NCI-H2107 treated with DMSO at 0.1 percent for 48 hours (cell line): ENCODE results near the gene COL12A1.

ENCODE experiments used
- DNase-seq: peaks from one replicate; lab custom pipeline; 2025; ENCODE audit not compliant: unreplicated experiment; lab: John Stamatoyannopoulos, UW

The COL12A1 gene

DNA sequence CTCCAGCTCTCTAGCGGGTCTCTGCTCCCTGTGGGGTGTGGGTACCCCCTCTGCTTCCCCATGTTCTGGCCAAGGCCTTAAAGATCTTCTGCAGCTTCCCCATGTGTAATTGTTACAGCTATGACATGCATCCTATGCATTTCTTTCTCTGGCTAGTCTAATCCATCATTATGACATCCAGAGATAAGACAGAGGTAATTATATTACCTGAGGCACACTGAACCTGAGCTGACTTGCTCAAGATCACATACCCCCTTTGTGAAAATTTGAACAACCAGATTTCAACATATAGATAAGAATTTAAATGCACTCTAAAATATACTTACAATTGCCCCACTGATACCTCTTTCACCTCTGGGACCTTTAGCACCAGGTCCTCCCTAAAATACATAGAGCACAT, 102.4 kb downstream of the COL12A1 start:
- no peak for DNase-seq

DNA sequence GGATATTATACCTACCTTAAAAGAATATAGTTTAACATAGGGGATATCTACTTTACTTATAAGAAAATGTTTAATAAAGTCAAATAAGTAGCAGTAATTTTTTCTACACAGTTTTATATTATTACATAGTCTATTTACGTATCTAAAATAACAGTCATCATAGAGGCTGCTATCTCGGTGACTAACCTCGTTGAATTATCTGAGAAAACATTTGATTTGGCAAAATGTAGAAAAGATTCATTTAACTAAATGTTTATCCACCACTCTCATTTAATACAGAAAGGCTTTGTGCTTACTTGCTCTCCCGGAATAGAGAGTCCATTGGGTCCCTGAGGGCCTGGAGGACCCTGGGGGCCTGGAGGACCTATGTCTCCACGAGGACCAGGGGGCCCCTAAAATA, 103.6 kb downstream of the COL12A1 start:
- DNase-seq = no peak

DNA sequence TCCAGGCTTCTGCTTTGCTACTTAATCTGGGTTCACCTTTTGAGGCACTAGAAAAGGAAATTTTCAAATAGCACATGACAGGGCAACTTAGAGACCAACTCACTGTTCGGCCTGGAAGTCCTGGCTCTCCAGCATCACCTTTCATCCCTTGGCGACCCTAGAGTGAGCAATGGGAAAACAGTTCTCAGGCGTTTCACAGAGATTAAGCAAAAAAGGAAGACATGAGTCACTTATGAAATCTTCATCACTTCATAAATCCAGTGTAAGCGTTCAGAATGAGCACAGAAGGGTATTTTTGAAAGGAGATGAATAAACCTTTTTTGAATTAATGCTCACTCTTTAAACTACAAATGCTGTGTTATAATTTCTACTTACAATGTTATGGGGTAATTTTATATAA, 104.0 kb downstream of the COL12A1 start:
- no peak for DNase-seq

DNA sequence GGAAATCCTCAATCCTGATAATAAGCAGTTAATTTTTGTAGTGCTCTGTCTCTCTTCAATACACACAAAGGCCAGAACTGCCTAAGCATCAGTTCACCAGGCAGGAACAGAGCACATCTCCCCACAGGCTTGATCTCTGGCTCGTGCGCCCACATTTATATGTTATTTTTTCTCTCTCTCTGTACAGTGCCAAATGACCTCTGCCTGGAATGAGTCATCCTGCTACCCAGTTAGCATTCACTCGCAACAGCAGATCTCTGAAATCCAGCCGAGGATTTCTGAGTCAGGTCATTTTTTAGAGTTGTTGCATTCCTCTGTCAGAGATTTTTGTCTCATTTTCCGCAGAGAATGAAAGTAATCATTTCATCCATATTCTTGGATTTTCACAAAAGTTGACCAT, 107.1 kb downstream of the COL12A1 start:
- no peak for DNase-seq

DNA sequence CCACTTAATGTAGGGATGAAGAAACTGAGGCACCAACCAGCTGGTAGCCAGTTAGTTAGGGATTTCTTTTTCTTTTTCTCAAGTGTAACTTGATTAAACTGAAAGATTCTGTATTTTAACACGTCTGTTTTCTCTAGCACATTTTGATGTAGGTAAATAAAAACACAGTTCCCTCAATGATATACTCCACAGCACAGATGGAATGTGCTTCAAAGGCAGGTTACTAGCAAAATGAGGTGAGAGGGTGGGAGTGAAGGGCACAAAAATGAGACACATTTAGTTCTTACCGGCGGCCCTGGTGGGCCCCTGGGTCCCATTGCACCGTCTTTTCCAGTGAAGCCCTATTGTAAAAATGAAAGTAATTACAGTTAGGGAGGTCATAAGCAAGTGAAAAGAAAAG, 108.9 kb downstream of the COL12A1 start:
- DNase-seq = no peak

DNA sequence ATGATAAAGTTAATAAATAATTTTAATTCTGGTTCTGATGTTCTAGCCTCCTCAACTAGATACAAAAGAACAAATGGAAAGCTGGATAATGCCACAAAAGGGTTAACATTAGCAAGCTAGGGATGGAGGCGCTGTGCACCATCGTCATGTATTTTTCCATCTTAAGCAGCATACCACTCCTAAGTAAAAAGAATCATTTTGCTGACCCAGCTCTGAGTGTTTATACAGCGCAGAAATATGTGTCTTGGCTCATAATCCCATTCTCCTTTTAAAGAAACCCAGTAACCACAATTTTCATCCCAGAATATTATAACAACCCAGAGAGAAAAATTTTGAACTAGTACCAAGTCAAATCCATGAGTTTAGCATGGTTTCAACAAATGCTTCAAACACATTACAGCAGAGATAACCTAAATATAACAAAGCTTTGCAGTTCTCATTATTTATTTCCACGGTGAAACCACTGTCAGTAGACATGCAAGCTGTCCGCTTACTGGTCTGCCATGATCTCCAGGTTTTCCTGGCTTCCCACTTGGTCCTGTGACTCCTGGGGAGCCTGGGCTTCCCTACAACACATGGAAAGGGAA, 111.1 kb downstream of the COL12A1 start:
- no peak for DNase-seq

DNA sequence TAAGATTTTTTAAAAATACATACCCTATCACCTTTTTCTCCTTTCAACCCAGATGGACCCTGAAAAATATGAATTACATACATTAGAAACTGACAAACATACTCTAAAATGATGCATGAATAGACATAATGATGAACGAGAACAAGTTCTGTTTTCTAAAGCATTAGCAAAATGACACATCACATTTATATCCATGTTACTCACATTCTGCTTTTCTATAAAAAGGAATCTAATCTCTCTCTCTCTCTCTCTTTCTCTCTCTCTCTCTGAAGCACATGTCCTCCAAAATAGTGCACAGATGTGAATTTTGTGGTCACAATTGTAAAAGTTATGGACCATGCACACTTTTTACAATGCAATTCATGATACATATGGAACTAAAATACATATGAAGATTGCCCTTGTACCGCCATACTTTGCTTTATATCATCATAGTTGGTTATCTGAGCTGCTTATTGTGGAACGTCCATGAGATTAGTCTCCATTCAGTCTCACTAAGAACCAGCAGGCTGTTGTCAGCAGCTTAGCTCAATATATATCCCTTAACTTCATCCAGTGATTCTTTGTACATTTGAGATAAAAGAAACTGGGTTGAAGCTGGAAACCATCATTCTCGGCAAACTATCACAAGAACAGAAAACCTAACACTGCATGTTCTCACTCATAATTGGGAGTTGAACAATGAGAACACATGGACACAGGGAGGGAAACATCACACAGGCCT, 114.2 kb downstream of the COL12A1 start:
- no peak for DNase-seq

DNA sequence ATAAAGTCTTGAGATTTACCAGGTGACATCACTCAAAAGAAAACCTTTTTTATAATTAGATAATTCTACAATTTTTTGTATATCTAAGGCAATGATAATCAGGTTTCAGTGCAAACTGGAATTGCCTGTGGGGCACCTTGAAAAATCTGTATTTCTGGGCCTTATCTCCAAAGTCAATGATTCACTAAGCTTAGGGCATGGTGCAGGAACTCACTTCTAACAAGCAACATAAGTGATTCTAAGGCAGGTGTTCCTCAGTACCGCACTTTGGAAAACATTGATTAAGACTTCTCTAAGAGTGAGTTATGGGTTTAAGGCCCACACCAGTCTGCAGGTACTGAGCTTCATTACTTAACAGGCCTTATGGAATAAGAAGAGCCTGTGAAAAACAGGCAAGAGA, 115.3 kb downstream of the COL12A1 start:
- no peak for DNase-seq

DNA sequence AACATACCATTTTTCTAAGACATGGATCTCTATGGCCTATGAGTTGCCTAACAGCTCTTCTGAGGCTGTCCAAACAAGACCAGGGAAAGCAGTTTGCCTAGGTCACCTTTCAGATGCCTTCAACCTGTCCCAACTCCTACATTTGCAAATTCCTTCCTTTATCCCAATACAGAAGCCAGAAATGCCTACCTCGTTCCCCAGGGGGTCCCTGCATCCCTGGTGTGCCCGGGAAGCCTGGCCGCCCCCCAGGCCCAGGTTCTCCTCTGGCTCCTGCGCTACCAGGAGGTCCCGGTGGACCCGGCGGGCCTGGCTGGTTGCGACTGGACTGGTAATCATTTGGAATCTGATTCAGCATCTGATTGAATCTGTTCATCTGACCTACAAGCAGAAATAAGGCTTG, 115.9 kb downstream of the COL12A1 start:
- no peak for DNase-seq

DNA sequence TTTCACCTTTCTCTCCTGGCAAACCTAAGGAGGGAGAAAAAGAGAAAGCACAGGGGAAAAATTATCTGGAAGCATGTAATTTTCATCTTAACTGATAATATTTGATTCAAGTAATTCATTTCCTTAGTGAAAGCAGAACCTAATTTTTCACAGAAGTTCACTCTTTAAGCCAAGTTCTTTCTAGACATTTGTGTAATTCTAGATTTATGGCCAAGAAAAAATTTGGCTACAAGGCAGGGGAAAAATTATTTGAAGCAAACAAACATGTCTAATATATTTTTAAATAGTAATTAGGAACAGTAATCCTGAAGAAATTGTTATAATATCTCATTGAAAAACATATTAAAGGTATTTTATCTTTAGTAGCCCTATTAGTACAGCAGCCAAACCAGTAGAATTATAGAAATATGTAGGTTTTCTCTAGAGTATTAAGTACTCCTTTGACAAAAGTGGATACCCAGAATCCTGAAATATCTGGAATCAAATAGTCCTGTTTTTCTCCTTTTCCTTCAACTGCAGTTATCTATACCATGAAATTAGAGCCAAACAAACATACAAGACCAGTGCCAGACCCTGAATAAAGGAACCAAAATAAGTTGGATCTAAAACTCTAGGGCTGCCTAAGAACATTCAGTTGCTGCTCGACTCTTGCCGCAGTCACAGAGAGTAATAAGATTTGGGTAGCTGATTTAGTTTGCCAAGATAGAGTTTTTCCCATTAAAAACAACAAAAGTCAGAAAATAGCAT, 116.5 kb downstream of the COL12A1 start:
- DNase-seq = no peak

DNA sequence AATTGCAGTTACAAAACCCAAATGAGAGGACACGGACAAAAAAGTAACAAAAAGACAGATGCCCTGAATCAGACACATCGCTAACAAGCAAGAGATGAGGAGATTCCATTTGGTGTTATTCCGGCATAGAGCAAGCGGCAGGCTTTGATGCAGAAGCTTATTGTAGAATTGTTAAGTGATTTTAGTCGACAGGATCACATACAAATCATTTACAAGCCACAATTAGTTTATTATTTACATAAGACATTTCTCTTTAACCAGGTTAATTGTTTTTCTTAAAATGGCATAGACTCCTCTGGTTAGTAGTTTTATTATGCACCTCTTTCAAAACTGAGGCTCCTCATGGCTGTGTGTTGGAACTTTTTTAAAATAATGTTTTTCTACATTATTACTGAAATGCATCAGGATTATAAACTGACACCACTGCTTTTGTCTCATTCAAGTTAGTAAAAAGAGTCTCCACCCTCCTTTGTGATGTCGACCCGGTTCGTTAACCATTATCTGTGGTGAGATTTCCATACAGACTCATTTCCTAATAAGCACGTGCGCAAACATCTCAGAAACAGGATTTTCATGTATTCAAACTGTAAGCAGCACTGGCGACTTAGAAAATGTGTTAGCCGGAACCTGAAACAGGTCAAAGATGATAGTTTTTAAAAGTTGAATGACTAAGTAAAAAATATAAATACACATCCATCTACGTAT, 119.8 kb downstream of the COL12A1 start:
- DNase-seq = no peak

DNA sequence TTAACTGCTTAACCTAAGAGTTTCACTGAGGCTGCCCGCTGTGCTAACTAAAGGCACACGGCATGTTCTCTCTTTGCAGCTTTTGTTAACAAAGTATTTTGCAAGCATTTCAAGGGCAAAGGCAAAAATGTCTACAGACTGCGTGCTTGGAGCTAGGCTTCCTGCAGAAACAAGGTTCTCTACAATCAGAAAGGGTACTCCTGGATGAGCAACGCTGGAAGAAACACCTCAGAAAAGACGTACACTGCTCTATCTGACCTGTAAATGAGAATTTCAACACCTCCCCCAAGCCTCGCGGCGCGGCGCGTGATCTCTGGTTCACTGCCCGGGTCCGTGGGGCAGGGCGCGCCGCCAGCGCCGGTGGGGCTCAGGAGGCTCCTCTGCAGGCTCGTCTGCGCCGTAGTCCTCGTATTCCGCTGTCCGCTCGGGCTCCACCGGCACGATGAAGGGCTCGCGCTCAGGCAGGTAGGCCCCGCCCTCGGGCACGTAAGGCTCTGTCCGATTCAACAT, 120.9 kb downstream of the COL12A1 start:
- DNase-seq = no peak

DNA sequence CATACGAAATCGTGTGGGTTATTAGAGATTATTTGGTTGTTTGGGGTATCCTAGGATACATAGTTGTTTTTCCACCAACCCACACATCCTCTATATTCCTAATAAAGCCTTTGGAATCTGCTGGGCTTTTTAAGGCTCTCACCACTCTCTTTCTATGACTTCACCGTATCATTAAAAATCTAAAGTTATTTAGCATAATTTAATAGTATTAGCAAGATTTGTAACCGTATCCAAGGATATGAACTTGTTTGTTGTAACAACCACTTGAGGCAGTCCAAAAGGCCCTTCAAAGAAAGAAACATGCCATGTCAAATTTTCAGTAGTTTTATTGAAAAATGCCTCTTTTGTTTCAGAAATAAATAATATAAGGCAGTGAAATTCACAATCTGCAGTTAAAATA, 121.8 kb downstream of the COL12A1 start:
- no peak for DNase-seq

DNA sequence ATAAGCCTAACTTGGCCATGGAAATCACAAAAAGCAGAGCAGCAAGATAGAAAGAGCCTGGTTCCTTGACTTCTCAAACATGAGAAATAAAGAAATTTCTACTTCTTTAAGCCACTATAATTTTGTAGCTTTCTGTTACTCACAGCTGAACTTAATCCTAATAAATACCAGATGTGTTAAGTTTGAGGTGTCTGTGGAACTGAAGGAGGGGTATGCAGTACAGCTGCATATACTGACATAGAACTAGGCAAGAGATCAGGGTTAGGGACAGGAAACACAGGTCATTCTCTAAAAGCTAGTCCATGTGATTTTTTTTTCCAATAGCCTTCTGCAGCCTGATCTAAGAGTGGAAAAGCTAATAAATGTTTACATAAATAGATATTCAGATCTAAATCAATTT, 123.9 kb downstream of the COL12A1 start:
- no peak for DNase-seq

DNA sequence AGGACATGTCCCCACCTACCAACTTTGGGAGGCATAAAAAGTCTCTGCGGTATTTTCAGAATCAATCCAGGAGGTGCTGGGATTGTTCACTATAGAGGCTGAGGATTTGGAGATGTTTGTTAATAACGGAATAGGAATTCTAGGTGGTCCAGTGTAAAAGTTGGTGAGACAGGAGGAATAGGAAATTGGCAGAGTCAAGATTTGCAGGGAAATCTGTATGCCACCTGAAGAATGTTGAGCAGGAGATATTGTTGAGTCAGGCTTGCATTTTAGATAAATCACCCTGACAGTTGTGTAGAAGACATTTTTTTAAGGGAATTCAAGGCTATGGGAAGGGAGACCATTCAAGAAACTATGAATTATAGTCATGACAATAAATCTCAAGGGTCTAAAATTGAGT, 124.8 kb downstream of the COL12A1 start:
- DNase-seq = no peak

DNA sequence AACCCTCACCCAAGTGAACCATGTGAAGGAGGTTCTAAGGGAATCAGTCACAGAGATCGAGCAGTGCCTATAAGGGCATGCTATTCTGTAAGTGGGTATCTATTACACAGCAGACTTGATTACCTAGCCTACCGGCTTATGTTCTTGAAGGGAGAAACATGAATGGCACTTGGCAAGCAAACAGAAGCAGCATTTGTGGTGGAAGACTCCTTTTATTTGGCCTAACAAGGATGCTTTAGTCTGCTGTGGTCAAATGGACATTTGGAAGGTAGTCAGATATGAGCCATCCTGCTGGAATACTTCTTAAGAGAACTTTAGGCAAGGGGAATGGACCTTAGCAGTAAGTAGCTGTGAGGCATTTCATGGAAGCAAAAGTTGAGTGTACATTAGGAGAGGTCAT, 126.3 kb downstream of the COL12A1 start:
- DNase-seq = no peak

DNA sequence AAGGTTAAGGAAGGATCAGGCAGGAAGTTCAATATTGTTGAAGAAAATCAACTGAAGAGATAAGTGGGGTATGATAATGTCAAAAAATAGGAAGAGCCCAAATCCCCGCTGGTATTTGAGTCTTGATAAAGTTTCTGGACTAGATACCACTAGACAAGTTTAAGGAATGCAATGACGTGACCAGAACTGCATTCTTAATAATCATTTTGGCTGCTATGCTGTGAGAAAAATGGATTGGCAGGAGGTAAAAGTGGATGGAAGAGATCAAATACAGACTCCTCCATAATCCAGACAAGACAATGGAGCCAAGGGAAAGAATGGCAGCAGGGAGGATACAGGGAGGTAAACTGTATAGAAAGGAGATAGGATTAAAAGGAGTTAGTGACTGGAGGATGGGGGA, 128.2 kb downstream of the COL12A1 start:
- DNase-seq = no peak

DNA sequence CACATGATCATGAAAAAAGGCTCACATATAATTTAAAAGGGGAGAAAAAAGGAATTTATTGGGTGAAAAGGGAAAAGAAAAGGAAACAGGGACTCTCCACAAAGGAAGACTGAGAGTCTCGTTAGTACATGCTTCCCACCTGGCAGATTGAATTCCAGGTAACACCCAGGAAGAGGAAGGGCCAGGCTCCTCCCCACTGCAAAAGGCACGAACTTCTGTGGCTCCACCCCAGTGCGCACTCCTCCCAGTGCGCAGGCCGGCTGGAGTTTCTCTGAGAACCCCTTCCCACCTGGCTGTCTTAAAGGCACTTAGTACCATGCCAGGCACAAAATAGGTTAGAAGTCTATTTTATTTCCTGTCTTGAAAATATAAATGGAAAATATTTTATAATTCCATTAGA, 129.8 kb downstream of the COL12A1 start:
- no peak for DNase-seq

DNA sequence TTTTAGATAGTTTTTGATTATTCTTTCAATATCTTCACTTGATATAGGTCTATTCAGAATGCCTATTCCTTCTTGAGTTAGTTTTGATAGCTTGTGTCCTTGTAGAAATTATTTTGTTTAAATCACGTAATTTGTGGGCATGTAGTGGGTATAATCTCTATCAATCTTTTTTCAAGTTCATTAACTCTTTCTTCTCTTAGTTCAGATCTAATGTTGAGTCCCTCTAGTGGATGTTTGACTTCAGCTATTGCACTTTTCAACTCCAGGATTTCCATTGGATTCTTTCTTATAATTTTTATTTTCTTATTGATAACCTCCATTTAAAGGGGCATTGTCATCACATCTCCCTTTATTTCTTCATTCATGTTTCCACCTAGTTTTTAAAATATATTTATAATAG, 135.6 kb downstream of the COL12A1 start:
- DNase-seq = no peak

DNA sequence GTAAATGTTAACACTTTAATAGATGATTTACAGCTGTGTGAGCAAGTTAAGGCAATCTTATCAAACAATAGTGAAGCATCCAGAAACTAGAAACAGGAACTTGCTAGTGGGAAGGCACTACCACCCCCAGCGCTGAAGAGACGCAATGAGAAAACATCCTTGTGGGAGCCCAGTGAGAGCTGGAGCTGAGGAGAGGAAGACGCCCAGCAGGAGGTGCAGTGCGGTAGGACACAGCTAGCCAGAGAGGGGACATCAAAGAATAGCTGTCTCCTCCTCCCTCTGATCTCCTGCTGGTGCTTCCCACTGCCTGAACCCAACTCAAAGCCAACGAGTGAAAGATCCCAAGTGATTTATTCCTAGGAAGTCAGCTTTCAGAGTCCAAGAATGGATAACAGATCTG, 140.3 kb downstream of the COL12A1 start:
- no peak for DNase-seq

DNA sequence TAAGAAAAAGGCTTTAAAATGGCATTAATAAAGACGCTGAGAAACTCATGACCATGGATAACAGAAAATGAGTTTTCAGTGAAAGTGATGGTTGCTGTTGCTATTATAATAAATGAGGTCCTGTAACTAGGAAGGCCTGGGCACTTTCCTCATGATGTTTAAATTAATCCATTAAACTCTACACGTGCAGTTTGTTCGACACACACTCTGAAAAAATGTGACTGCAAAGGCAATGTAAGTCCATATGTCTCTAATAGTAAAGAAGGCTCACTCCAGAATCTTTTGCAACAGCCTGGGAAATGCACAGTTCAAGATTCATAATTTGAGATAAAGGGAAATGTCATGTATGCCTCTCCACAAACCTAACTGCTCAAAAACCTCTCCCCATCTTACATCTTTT, 153.4 kb downstream of the COL12A1 start:
- no peak for DNase-seq

DNA sequence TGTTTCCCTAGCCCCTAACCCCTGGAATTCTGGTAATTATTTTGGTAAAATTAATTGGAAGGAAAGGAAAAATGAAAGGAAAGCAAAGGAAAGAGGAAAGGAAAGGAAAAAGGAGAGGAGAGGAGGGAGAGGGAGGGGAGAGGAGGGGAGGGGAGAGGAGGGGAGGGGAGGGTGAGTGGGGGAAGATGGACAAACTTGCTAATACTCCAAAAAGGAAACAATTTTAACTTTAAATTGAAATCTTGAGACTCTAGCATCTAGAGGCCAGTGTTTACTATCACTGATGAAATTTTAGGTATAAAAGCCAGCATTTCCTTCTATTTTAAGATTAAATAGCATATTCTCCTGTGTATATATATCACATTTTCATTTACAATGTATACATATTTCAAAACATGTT, 156.5 kb downstream of the COL12A1 start:
- DNase-seq = no peak
